Activated CD4-positive, alpha-beta T cell treated with anti-CD3 and anti-CD28 coated beads, Interleukin-10, Interleukin-2, amounts not matched to agents 100 ng/mL and 50 ng/mL, durations not matched to agents 16 hours and 8 hours (primary cell): ENCODE data around the gene MCRIP2.

Experiments used
- DNase-seq: peaks from one replicate; pipeline ENCODE4 v3.0.0-alpha.2; 2020

Gene MCRIP2

GRCh38 chr16:617855-618254, 23.8 kb upstream of the MCRIP2 start:
- no peak for DNase-seq

GRCh38 chr16:619476-620100, 22.0 kb upstream of the MCRIP2 start:
- no peak for DNase-seq

DNA sequence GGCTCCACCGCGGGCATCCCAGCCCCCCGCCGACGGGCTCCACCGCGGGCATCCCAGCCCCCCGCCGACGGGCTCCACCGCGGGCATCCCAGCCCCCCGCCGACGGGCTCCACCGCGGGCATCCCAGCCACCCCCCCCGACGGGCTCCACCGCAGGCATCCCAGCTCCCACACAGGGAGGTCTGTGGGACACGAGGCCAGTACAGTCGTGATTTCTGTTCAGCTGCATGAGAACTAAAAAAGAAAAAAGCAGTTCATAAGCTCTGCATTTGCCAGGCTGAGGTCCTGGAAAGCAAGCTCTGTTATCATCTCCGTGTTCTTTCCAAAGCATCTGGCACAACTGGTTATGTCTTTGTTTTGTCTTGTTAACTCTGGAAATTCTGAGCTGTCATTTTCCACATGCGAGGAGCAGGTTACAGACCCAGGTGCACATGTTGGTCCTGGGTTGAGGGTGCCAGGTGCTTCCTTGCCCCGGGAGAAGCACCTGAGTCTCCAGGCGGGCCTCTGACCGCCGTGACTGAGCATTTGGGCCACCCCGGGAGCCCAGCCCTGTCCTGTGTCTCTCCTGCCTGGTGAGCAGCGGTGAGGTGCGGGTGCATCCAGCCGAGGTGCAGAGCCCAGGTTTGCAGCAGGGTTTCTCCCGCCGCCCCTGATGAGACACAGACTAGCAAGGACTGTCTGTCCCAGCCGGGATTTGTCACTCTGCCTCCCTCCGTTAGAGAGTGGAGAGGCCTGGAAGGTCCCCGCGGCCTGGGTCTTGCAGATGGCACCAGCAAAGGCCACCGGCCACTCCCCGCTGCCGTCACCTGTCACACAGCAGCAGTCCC, 20.7 kb upstream of the MCRIP2 start:
- no peak for DNase-seq

DNA sequence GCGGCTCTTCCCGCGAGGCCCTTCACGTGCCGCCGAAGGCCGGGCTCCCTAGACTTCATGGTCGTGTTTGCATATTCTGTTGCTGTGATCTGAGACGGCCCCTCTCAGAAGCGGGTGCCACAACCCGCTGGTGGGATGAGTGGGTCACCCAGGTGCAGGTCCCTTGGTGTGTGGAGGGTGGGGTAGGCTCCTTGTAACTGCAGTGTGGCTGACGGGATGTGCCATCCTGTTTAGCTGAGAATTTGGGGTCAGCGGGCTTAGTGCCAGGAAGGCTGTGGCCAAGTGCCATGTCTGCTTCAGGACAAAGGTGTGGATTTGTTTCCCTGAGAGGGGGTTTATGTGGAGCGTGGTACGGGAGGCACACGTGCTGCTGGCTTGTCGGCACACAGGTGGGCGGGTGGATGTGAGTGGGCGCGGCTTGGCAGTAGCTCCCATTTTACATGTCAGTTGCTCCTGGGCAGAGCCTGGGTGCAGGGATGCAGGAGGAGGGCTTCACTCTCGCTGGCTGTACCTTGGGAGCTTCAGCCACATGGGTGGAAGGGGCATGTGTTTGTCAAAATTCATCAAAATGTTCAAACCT, 20.0 kb upstream of the MCRIP2 start:
- no peak for DNase-seq

GRCh38 chr16:622920-623280, 18.7 kb upstream of the MCRIP2 start:
- no peak for DNase-seq

- no peak for DNase-seq
Observed at GRCh38 chr16:624526-625070, 17.0 kb upstream of the MCRIP2 start.

- no peak for DNase-seq
Observed at GRCh38 chr16:625117-625976, 16.3 kb upstream of the MCRIP2 start.

- DNase-seq: no peak
Observed at GRCh38 chr16:625977-626765, 15.5 kb upstream of the MCRIP2 start.

GRCh38 chr16:626787-627453, 14.7 kb upstream of the MCRIP2 start:
- DNase-seq: no peak

DNA sequence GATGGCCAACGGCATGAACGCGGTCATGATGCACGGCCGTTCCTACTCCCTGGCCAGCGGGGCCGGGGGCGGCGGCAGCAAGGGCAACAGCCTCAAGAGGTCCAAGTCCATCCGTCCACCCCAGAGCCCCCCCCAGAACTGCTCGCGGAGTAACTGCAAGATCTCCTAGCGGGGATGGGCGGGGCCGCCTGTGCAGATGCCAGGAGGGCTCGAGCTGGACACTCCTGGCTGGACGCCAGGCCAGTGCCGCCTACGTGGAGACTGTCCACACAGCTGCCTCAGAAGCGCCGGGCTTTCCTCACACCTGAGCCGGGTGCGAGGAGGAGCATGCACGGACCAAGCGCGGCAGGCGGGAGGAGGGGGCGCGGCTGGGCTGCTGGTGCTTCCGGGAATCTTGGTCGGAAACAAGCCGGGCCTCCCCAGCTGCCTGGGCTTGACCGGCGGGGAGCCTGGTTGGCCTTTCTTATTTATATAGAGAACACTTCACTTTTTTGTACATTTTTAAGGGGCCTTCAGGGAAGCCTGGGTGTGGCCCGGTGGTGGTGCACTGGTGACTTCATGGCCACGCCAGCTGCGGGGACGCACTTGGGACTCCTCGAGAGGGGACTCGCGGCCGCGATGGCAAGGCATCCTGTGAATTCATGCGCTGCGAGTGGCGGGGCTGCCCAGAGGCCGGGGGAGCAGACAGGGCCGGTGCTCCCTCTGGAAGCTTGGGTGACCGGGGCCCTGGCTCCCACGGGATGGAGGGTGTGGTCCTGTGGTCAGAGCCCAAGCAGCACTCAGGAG, 14.0 kb upstream of the MCRIP2 start:
- no peak for DNase-seq

DNA sequence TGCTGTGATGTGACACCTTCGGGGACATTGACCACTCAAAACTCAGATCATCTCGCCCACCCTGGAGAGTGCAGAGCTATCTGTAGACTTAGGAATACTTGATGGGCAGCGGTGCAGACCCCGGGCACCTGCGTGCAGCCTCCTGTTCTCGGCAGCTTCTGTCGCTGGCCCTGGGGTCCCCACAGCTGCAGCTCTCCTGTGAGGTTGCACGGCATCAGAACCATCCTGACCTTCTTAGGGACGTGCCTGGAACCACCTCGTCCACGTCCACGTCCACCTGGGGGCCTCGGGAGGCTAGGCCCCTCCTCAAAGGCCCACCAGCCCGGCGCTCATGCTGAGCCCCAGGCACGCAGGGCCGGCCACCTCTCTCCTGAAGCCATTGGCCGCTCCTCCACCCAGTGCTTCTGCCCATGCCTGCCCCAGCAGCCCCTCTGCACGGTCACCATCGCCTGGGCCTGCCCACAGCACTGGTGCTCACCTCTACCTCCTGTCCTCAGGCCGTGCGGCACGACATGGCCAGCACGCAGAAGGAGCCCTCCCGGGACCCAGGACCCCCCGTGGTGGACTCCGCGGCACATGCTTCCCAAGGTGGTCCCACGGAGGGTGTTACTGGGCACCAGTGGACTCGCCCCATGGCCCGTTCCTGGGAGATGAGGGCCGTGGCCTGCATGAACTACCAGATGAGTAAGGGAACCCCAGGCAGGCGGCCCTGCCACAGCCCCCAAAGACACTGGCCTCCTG, 13.1 kb upstream of the MCRIP2 start:
- DNase-seq: no peak

DNA sequence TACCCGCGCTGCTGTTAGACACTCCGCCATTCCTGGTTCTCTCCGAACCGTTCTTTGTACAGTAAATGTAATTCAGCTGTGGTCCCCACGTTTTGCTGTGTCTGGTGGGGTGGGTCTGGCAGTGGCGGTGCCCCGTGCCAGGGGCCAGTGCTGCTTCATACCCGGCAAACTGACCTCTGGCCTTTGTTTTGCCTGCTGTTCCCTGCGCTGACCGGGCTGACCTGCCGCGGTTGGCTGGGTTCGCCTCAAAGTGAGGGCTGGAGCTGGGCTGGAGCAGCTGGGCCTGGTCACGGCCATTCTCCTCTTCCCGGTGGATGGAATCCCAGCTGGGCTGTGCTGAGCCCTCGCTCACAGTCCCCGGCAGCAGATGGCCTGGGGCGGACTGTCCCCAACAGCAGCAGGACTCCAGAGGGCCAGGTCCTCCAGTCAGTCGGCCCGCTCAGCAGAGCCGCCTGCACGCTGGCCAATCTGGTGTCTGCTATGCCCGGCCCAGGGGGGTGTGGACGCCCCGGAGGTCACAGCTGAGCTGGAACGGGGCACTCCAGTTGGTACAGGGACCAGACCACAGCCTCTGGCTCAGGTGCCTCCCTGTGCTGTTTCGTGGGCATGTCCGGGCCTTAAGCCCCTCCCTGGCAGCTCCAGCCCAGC, 12.3 kb upstream of the MCRIP2 start:
- DNase-seq: no peak

GRCh38 chr16:629833-630248, 11.8 kb upstream of the MCRIP2 start:
- DNase-seq: no peak

DNA sequence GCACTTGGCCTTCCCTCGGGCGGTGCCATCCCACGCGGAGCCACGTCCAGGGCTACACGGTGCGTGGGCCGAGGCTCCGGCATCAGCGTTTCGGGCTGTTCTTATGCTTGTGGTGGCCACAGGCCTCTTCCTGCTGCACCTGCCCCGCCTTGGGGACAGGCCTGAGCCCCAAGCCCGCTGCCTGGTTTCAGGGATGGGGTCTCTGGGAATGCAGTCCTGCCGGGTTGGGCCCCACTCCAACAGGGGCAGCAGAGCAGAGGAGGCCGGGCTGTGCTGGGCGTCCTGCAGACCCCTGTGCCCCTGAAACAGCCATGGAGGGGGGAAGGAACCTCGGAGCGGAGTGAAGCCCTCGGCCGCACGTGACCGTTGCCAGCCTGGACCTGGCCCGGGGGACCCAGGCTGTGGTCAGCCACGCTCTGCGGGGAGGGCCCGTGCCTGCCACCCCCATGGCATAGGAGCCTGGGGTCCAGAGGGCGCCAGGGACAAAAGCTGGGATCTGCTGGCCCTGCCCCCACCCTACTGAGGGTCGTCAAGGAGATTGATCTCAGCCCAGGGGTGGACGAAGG, 11.3 kb upstream of the MCRIP2 start:
- DNase-seq: no peak

DNA sequence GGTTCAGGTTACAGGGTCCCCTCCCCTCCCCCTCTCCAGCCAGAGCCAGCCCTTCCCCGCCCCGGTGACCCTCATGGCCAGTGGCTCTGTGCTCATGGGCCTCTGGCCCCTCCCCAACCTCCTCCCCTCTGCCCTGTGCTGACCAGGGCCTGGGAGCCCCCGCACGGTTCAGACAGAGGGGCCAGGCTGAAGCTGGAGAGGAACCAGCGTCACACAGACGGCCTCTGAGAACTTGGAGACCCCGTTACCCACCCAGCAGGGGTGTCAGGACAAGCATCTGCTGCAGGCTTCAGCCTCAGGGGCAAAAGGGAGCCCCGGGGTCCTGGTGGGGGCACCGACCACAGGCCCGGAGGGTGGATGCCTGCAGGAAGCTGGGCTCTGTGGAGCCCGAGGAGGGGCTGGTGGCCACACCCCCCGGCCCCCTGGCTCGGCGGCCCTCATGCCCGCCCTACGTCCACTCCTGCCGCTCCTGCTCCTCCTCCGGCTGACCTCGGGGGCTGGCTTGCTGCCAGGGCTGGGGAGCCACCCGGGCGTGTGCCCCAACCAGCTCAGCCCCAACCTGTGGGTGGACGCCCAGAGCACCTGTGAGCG, 10.7 kb upstream of the MCRIP2 start, which contains the start of gene WFIKKN1:
WFIKKN1 (plus strand) TSS at position 171 of the 591 bp plus-strand sequence; CDS start at position 440, 269 bp downstream.
- no peak for DNase-seq

- no peak for DNase-seq
Observed at GRCh38 chr16:631808-632358, 9.7 kb upstream of the MCRIP2 start.

- DNase-seq: no peak
Observed at GRCh38 chr16:632486-633335, 8.9 kb upstream of the MCRIP2 start.
